DMS114 treated with DMSO at 0.1 percent for 48 hours (cell line): Measurements from ENCODE around the gene STAG3.
A peak's percentile ranks its signal among the peaks of the same experiment; 100 is the strongest.
"Not testable (repeated sequence)": the region's sequence is repeated elsewhere in the genome, so short reads cannot be mapped to it uniquely, and the experiment has no call there.

Source experiments
- DNase-seq: peaks from one replicate; lab custom pipeline; 2025; ENCODE audit not compliant: unreplicated experiment; lab: John Stamatoyannopoulos, UW

Gene STAG3, protein sequence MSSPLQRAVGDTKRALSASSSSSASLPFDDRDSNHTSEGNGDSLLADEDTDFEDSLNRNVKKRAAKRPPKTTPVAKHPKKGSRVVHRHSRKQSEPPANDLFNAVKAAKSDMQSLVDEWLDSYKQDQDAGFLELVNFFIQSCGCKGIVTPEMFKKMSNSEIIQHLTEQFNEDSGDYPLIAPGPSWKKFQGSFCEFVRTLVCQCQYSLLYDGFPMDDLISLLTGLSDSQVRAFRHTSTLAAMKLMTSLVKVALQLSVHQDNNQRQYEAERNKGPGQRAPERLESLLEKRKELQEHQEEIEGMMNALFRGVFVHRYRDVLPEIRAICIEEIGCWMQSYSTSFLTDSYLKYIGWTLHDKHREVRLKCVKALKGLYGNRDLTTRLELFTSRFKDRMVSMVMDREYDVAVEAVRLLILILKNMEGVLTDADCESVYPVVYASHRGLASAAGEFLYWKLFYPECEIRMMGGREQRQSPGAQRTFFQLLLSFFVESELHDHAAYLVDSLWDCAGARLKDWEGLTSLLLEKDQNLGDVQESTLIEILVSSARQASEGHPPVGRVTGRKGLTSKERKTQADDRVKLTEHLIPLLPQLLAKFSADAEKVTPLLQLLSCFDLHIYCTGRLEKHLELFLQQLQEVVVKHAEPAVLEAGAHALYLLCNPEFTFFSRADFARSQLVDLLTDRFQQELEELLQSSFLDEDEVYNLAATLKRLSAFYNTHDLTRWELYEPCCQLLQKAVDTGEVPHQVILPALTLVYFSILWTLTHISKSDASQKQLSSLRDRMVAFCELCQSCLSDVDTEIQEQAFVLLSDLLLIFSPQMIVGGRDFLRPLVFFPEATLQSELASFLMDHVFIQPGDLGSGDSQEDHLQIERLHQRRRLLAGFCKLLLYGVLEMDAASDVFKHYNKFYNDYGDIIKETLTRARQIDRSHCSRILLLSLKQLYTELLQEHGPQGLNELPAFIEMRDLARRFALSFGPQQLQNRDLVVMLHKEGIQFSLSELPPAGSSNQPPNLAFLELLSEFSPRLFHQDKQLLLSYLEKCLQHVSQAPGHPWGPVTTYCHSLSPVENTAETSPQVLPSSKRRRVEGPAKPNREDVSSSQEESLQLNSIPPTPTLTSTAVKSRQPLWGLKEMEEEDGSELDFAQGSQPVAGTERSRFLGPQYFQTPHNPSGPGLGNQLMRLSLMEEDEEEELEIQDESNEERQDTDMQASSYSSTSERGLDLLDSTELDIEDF

DNA sequence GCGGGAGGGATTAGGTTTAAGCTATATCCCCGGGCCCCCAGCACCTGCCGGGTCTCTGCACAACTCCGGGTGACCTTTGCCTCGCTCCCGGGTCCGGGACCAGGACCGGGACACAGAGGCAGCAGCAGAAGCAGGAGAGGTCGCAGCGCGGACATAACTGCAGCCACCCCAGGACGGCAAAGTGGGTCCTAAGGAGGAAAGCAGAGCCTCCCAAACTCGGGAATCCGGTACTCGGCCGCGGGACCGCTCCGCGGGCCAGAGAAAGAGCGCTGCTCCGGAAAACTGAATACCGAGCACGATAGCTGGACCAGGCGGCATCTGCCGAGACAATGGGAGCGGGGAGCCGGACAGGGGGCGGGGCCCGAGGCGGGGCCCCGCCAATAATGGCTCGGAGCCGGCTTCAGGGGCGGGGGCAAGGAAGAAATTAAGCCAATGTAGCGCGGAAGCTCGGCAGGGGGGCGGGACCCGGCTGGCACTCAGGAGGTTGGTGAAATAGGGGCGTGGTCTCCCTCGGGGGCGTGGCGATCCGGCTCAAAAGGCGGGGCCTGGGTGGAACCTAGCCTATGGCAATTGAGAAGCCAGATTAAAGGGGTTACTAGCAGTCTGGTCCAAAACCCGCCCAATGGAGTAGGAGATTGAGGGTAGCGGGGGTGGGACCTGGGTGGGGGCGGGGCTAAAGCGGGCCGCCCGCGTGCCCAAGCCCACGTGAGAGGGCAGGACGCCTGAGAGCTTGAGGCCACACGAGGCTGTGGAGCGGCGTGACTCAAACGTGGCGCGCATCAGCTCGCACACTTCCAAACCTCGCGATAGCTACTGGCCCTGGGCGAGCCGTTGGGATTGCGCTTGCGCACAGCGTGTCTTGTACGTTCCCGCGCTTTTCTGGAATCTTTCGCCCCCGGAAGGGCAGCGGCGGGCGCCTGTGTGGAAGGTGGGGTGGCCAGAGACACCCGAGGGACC is at the start of gene STAG3, which contains the start of gene GPC2:
TSS of gene STAG3 (plus strand) at position 874 of the 957 bp plus-strand sequence. CDS start 2,639 bp downstream, outside the sequence.
TSS of gene GPC2 (minus strand) at position 337 of the 957 bp plus-strand sequence. CDS start at position 155, 182 bp downstream.
- DNase-seq: peak; percentile 93

DNA sequence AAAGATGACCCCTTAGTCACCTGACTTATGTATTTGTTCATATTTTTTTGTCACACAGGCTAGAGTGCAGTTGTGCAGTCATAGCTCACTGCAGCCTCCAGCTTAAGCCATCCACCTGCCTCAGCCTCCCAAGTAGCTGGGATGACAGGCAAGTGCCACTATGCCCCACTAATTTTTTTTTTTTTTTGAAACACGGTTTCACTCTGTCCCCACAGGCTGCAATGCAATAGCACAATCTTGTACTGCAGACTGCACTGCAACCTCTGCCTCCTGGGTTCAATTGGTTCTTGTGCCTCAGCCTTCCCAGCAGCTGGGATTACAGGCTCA is 49.1 kb upstream of the STAG3 start:
- DNase-seq: no peak

DNA sequence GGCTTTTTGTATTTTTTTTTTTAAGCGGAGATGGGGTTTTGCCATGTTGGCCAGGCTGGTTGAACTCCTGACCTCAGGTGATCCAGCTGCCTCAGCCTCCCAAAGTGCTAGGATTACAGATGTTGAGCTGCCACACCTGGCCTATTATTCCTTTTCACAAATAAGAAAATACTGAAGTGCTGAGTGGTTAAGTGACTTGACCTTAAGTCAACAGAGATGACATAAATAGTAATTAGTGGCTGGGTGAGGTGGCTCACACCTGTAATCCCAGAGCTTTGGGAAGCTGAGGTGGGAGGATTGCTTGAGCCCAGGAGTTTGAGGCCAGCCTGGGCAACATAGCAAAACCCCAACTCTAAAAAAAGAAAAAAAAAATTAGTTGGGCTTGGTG is 47.5 kb upstream of the STAG3 start:
- DNase-seq: not testable (repeated sequence)

DNA sequence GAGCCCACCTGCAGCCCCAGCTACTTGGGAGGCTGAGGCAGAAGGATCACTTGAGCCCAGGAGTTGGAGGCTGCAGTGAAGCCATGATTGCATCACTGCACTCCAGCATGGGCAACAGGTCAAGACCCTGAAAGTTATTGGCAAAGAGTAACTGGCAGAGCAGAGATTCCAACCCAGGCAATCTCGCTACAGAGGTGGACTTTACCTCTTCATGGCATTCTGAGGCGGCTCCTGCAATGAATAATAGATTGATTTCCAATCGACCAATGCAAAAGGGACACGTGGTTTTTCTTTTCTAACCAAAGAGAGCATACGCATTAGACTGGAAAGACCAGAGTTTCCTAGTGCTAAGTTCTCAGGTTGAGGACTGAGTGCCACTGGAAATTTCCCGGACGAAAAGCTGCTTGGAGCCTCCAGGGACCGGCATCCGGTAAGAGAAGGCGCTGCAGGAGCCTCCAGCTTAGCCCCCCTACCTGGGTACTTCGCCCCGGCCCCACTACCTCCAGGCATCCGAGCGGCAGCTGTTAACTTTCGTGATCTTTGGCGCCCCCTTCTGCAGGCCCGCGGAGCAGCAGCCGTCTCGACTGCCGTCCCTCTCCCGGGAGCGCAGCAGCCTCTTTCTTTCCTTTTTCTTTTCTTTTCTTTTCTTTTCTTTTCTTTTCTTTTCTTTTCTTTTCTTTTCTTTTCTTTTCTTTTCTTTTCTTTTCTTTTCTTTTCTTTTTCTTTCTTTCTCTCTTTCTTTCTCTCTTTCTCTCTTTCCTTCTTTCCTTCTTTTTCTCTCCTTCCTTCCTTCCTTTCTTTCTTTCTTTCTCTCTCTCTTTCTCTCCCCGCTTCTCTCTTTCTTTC is 46.9 kb upstream of the STAG3 start:
- DNase-seq: peak; percentile 33

DNA sequence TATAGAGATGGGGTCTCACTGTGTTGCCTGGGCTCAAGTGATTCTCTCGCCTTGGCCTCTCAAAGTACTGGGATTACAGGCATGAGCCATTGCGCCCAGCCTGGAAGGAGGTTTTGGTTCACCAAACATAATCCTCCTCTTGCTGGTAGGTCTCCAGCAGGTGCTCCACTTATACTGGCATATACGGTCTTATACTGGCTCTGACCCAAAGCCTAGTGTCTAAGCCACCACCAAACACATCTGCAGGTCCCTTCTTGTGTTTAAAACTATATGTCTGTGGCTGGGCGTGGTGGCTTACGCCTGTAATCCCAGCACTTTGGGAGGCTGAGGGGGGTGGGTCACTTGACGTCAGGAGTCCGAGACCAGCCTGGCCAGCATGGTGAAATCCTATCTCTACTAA is 45.6 kb upstream of the STAG3 start:
- no peak for DNase-seq

DNA sequence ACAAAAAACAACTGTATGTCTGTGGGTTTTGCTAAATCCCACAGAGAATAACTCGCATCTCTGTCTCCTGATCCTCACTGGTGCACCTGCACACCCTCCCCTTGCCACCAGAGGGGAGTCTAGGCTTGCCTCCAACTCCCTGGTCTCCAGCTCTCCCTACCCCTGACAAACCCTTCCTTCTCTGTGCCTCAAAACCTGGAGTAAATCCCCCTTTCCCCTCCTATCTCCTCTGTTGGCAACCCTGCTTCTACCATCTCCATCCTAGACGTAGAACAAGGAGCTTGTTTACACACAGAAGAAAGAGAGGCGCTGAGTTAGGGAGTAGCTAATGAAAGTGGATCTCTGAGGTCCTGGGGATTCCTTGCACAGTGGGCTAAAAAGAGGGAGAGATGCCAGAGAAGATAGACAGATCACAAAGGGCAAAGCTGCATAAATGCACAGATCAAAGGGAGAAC is 45.0 kb upstream of the STAG3 start:
- DNase-seq: peak; percentile 48

DNA sequence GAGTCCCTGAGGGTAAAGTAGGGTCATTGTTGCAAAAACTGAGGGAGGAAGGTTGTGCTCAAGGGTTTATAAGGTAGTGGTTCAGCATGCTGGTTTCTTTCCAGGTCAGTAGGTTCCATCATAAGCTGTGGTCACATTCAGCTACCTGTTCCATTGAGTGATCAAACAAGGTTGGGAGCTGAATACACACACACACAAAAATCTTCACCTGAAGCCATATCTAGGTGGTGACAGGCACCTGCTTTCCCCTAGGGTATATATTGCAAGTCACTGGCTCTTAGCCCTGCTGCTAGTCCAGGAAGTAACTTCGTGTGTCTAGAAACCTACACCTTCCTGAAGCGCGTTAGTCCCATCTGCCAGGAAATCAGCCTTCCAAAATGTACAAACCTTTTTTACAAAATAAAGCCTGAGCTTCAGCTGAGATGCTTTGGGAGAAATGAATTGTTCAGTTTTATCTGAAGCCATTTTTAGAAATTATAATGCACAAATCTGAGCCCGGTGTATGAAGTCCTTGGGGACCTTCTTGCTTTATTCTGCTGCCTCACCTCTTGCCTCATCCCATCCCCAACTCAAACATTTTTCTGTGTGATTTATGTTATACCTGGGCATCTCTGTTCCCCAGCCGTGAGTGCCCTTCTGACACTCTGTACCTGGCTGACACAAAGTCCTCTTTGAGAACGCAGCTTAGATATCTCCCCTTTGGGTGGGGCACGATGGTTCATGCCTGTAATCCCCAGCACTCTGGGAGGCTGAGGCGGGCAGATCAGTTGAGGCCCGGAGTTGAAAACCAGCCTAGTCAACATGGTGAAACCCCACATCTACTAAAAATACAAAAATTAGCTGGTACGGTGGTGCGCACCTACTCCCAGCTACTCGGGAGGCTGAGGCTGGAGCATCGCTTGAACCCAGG is 39.6 kb upstream of the STAG3 start:
- DNase-seq: no peak

DNA sequence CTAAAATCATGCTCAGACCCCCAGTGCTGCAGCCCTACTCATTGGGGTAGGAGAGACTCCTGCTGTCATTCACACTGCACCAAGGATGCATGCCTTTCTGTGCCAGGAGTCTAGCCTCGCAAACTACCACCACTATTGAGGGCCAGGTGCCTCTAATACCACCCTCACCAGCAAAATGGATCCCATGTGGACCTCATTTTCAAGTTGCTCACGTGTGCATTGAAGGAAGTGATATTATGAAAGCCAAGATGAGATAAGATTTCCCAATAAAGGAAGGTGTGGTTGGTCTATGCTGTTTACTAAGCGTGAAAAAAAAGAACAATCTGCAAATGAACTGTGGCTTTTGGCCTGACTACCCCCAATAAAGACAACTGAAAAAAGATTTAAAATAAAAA is 36.2 kb upstream of the STAG3 start:
- no peak for DNase-seq

DNA sequence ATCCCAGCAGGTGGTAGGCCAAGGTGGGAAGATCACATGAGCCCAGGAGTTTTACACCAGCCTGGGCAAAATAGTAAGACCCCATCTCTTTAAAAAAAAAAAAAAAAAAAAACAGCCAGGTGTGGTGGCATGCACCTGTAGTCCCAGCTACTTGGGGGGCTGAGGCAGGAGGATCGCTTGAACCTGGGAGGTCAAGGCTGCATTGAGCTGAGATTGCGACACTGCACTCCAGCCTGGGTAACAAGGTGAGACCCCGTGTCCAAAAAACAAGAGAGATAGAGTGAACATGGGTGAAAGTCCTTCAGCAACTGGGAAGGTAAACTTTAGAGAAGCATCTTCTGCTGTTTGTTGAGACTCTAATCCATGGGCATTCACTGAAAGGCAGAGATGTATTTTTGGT is 35.3 kb upstream of the STAG3 start:
- DNase-seq: no peak

DNA sequence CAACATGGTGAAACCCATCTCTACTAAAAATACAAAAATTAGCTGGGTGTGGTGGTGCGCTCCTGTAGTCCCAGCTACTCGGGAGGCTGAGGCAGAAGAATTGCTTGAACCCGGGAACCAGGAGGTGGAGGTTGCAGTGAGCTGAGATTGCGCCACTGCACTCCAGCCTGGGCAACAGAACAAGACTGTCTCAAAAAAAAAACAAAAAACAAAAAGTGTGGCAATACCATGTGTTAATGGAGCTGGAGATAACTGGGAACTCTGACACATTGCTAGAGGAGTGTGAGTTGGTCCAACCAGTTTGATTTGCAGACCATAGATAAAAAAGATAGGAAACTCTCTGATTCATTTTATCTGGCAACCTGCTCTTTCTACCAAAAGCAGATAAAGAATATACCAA is 31.4 kb upstream of the STAG3 start:
- not testable (repeated sequence) for DNase-seq

DNA sequence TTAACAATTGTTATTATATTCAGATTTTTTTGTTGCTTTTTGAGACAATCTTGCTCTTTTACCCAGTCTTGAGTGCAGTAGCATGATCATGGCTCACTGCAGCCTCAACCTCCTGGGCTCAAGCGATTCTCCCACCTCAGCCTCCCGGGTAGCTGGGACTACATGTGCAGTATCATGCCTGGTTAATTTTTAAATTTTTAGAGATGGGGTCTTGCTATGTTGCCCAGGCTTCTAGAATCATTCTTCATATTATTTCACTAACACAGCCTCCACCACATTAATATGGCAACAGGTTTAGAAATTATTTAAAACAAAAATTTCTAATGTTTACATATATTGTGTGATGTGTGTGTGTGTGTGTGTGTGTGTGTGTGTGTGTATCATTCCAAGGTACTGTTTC is 30.4 kb upstream of the STAG3 start:
- no peak for DNase-seq

DNA sequence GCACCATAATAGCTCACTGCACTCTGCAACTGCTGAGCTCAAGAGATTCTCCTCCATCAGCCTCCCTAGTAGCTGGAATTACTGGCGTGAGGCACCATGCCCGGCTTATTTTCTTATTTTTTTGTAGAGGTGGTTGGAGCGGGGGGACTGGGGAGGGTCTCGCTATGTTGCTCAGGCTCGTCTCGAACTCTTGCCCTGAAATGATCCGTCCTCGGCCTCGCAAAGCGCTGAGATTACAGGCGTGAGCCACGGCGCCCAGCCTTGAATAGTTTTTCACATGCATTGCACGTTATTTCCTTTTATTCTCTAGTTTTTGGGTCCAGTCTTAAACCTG is 29.5 kb upstream of the STAG3 start:
- DNase-seq: no peak

DNA sequence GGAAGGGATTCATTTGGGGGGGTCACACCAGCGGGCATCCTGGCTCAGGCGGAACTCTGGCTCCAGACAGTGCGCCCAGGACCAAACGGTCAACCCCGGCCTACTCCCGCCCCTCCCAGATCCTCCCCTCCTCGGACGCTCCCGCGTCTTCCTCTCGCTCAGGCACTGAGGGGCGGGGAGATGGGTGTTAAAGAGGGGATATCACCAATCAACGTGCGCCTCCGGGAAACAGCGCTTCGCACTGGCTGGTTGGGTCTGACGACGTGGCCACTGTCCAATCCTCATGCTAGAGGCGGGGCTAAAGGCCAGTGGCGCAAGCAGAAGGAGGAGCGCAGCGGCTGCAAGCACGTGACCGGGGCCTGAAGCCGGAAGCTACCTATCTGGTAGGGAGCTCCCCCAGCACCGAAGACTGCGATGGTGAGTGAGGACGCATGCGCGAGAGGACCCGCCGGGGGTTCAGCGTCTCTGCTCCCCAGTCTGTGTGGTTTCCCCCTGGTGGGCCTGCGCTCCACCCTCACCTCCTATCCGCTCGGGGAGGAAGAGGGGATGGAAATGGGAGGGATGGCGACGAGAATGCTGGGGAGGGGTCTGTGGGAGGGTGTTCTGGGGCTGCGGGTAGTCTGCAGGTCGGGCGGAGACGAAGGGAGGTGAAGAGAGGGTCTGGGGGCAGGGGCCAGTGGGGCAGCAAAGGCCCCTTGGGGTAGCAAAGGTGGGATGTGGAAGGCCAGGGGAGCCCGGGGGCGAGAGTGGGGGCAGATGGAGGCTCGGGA is 29.0 kb upstream of the STAG3 start, which contains the start of gene LAMTOR4:
TSS of gene LAMTOR4 (plus strand) at position 360 of the 770 bp plus-strand sequence. CDS start at position 415, 55 bp downstream.
- peak; percentile 97 for DNase-seq

DNA sequence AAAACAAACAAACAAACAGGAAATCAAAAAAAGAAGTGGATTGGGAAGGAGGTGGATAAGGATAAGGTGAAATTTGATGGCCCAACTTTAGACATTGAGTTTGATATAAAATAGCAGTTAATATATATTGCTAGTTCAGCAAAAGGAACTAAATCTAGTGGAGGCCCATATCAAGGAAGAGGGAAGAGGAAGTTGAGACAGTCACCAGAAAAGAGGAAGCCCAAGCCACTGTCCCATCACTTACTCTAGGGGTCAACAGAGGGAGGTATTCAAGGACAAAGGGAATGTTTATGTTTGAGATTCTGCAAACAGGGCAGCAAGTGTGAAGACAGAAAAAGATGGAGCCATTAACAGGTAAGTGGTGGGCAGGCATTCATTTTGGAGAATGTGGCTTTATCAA is 25.3 kb upstream of the STAG3 start:
- DNase-seq: no peak

DNA sequence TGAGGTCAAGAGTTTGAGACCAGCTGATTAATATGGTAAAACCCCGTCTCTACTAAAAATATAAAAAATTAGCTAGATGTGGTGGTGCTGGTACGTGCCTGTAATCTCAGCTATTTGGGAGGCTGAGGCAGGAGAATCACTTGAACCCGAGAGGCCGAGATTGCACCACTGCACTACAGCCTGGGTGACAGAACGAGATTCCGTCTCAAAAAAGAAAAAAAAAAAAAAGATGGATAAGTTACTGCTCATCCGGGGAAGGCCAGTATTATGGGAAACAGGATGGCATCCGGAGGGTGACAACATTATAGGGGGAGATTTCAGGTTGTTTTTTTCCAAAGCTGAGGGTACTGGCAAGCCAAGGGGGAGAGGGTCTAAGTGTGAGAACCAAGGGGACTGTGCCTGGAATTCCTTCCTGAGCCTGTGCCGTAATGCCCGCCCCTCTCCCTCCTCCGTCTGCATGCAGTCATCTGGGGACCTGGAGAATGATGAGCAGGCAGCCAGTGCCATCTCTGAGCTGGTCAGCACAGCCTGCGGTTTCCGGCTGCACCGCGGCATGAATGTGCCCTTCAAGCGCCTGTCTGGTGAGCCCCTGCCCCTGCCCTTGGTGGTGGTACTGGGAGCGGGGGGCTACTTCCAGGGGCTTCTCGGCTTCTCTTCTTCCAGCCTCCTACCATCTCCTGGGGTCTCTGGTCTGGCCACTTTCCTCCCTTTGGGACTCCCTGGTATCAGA is 24.6 kb upstream of the STAG3 start:
- DNase-seq: no peak

DNA sequence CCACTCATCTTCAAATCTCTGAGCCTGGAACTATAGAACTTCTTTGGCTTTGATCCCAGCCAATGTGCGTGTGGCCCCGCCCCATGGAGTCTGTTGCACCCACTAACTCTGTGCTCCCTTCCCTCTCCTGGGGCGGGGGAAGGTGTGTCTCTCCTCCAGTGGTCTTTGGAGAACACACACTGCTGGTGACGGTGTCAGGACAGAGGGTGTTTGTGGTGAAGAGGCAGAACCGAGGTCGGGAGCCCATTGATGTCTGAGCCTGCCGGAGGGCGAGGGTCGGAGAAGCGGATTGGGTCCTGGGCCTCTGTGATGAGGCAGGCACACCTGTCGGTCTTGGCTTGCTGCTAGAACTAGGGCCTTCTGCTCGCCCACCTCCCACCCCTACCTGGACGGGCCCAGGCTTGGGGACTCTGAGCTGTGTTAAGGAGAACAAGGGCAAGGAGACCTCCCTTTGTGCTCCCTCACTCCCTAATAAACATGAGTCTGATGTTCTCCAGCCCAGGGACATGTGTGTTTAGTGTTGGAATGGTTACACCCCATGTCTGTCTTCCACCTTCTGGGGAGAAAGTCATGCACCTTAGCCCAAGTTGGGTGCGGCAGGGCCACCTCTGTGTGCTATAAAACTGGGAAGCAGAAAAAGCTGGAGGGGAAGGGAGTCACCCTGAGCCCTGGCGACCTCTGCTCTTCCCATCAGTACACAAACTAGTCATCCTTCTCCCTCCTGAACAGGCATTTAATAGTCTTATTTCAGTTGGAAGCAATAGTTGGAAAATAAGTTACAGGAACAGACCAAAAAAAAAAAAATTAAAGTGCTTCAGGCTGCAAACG is 23.8 kb upstream of the STAG3 start:
- DNase-seq: no peak
